HT1080 (cell line): Measurements from ENCODE around the gene MIPEP. TPM values are rescaled to one million over a fixed set of nuclear protein-coding genes. Genes with fewer than 3 reads are reported as not detected.
"Not testable (repeated sequence)": the region's sequence is repeated elsewhere in the genome, so short reads cannot be mapped to it uniquely, and the experiment has no call there.

ENCODE experiments used
- DNase-seq: peaks from one replicate; pipeline ENCODE4 v3.0.0-alpha.2; 2015; ENCODE audit warnings: low read depth
- total RNA-seq: library from RNA; depleted of rRNA; stranded (reverse); fragments of >200 nt; shearing (Covaris generic); gene quantifications from 2 replicates; pipeline ENCODE4 v1.2.3, GENCODE V29; 2014

The MIPEP gene
- total RNA-seq, 1 experiment from 2014 or later = 16.0 TPM

DNA sequence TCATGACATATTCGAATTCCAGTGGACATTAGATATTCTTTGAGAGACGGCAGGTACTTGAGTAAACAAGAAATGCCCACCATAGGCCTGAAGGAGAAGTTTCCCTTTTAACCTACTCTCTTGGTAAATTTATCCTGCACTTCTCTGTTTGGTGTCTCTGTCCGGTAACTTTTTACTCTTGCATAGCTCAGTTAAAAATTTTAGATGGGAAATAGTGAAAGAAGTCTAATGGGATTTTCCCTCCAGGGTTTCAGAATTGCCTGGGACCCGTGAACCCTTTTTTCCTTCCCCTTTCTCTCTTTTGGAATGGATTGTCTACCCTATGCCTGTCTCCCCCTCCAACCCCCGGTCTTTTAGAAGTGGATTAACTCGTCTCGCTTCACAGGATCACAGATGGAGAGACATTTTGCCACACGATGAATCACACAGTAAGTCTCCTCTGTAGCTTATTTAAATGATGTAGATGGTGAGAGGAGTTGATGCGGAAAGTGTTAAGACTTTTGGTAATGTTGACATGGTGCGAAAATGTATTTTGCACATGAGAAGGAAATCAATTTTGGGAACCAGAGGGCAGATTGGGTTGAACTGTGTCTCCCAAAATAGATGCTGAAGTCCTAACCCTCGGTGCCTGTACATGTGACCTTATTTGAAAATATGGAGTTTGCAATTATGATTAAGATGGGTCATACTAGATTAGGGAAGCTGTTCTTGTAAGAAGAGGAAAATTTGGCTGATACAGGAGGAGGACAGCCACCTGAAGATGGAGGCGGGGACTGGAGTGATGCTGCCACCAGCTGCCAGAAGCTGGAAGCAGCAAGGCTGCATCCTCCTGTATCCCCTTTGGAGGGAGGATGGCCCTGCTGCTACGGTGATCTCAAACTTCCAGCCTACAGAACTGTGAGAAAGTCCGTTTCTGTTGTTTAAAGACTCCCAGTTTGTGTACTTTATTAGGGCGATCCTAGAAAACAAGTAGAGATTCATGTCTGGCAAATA is 711 bp upstream of the MIPEP start:
- no peak for DNase-seq

DNA sequence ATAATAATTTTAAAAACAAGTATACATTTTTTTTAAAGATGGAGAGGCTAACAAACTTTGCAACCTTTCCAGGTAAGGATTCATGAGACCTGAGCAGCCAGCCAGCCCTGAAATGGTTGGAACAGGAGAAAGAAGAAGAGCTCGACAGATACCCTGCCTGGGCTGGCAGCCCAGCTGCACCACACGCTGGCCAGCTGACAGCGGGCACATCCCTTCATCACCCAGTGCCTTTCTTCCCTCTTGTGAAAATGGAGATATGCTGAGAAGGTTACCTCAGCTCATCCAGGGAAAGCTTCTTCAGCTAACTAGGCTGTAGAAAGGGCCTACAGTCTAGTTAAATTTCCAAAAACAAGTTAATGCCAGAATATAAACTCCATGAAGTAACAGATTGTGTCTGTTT is 4.8 kb downstream of the MIPEP start:
- DNase-seq = not testable (repeated sequence)

DNA sequence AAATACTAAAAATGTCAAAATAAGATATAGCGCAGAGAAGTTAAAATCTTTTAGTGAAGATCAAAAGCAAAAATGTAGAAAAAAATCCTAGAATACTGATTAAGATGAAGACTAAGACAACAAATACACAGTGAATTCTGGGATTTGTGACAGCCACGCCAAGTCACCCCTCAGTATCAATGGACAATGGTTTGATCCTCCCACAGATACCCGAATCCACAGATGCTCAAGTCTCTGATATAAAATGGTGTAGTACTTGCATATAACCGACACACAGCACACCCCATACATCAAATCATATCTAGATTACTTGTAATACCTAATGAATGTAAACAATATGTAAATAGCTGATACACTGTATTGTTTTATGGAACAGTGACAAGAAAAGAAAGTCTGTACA is 5.9 kb downstream of the MIPEP start:
- DNase-seq = no peak

DNA sequence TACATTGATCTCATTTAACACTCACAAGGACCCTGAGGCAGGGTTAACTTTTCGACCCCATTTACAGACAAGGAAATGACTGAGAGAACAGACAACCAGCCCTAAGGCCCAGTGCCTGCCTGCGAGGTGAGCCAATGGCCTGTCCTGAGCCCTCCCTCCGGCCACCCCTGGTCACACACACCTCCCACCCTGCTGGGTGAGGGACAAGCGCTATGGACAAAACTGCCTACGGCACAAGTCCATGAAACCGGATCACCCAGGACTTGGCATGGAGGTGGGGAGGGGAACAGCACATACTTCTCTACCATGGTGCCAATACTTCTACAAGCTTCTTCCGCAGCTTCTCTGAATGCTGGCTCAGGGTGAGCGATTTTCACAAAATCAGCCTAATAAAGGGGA is 7.8 kb downstream of the MIPEP start:
- not testable (repeated sequence) for DNase-seq

DNA sequence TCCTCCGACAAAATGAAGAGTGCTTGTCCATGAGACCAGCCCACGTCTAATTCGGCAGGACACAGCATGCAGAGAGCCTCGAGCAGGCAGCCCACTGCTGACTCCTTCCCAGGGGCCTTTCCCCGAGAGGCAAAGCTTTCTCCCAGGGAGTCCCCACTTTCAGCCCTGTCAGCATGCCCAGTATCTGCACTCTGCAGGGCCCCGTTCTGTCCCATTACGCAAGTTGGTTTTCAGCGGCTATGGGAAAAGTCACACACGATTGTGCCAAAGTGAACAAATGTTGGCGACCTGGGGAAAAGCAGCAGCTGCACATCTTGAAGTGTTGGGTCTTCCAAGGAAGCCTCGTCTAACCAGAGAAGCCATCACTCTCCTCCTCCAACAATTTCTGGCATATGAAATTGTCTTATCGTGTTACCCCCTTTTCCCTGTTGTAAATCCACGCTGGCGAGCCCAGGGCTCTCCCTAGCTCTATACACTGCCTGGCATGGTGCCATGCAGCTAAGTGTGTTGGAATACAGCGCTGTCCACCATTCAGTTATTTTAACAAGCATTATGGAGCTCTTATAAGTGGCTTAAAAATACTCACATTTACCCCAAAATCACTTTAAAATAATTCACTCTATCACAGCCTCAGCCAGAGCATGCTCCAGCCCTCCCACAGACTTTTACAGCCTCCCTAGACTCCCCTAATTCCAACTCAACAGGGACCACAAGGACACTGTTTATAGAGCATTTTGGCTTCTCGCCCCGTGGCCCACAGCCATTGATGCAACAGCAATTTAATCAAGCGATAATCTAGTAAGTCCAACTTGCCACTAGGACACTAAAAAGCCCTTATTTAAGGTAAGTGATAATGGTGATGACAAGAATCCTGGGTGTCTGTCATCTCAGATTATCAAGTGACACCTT is 8.5 kb downstream of the MIPEP start:
- DNase-seq = not testable (repeated sequence)

DNA sequence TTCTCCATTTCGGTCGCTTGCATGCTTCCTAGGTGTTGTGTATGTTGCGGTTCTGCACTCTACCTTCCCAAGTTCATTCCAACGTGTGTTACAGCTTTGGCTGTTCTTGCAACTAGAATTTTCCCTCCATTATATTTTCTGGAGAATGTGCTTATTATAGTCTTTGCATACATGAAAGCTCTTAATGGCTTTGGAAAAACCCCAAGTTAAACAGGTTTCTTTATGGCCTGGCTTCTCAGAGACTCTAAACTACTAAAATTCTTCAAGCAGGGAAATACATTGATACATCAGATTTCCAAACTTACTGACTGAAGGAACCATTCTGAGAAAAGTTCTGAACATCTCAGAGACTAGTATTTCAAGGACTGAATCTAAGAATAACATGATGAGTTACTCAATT is 11.9 kb downstream of the MIPEP start:
- no peak for DNase-seq

DNA sequence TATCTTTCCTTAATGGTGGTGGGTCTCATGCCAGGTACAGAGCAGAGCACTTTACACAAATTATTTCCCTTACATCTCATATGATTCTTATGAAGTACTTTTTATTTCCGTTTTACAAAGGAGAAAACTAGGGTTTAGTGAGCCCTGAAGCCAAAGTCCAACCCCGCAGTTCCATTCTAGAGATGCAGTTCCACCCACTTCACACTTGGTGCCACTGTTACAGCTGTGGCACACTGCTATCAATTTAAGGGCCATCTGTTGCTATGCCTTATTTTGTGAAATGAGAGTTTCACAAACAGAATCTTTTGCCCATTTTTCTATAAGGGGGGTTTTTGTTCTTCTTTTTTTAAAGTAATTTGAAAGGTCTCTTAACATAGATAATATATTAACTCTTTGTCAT is 12.9 kb downstream of the MIPEP start:
- DNase-seq = no peak

DNA sequence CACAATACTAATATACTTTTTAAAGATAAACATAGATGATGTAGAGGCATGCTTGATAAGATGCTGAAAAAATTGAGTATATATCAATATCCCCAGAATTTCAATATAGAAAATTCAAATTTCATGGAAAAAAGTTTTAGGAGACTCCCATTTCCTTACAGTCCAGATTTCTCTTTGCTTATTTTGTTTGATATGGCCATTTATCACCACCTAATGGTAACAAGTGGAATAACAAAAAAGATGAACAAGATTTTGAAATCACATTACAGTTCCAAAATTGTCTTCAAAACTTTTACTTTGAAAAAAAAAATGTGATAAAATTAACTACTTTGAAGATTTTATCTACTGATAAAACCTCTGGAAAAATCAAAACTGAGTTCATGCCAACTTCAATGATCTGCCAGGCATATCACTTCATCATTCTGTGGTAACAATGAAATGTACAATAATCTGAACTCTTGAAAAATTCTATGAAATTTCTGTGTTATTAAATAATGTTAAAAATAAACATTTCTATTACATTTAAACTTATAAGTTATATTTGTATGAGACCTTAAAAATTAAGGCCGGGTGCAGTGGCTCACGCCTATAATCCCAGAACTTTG is 17.5 kb downstream of the MIPEP start:
- DNase-seq = peak; percentile 25

DNA sequence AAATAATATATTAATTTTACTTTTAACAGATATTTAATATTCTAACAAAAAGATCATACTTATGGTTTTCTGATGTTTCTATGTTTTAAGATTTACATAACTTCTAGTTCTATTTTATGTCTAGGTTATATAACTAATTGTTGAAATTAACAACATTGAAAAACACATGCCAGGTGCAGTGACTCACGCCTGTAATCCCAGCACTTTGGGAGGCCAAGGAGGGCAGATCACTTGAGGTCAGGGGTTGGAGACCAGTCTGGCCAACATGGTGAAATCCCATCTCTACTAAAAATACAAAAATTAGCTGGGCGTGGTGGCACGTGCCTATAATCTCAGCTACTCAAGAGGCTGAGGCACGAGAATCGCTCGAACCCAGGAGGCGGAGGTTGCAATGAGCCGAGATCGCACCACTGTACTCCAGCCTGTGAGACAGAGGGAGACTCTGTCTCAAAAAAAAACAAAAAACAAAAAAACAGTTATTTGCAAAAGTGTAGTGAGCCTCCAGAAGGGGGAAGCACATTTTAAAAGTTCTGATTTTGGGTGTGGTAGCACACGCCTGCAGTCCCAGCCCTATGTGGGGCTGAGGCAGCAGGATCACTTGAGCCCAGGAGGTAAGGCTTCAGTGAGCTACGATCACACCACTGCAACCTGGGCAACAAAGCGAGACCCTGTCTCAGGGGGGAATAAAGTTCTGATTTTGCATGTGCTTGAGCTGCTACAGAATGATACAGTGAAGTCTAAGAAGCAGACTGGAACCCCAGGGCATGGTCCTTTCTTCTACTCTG is 18.7 kb downstream of the MIPEP start:
- DNase-seq = no peak

DNA sequence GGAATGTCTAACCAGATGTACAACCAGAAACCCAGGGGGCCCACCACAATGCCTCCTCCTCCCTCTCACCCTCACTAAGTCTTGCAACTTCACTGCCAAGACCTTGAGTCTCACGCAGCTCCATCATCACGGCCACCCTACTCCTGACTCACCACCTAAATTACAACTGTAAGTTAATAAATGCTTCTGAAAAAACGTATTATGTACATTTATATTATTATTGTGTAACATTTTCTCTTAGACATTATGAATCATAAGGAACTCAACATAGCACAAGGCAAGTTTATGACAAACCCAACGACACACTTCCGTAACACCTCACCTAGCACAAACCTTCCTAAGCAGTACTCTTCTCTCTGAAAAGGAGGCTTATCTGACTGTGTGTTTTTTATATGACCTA is 20.7 kb downstream of the MIPEP start:
- peak; percentile 27 for DNase-seq

DNA sequence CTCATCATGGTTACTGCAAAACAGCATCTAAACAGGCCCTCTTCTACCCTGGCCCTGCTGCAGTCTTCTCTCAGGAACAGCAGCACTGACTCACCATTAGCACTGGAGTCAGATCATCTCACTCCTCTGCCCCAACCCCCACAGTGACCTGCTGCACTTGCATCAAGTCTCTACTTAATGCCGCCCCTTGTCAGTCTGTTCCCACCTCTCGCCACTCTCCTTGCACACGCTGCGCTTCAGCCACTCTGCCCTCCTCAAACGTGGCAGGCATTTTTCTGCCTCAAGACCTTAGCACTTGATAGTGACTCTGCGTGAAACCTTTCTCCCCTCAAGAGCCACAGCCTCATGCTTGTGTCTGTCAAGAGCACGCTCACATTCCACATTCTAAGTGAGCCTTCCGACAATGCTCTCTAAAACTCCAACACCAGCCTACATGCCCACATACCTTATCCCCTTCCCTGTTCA is 22.1 kb downstream of the MIPEP start:
- DNase-seq = peak; percentile 56

DNA sequence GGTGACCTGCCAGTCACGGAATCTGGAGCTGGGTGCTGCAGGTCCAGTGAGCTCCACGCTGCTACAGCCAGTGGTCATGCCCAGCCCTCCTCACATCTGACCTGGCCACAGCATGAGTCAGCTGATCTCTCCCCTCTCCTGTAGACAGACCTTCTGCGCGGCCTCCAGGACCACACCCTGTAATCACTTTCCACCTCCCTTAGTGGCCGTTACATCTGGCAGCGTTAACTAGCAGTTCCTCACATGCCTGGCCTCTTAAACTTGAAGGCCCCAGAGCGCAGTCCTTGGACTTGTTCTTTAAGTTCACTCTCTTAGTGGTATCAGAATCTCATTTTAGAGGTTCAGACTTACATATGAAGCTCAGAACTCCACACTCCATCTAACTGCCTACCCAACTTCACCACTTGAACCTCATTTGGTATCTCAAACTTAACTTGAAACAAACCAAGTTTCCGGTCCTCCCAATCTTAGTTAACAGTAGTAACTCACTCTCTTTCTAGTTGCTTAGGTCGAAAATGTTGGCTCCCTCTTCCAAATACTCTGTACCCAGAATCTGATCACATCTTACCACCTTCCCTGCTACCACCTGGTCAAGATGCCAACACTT is 22.7 kb downstream of the MIPEP start:
- no peak for DNase-seq

DNA sequence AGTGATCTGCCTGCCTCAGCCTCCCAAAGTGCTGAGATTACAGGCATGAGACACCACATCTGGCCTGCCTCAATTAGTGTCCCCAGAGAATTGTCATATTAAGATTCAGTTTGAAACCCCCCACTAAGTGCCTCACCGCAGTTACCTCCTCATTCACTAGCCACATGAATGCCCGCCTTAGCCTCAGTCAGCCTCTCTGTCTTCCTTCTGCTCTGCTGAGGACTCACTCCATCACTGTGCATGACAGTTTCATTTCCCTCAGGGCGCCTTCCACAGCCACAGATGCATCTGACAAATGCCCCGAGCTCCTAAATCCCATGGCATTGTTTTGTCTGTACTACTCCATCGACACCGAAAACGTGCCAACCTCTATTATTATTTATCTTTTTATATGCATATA is 23.3 kb downstream of the MIPEP start:
- DNase-seq = no peak

DNA sequence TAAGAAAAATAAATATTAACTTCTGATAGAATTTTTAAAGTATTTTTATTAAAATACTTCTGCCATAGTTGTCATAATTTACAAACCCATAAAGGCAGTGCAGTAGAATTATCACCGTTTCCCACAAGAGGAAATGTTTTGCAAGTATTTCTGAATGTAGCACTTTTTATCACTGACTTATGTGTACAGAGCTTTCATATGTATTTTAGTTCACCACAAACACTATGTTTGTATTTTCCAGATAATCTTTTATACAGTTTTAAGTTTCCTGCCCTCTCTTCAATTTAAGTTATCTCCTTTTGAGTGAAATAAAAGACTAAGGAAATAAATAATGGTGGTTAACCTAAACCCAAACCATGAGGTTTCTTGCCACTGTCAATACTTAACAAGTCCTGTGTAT is 24.2 kb downstream of the MIPEP start:
- no peak for DNase-seq

DNA sequence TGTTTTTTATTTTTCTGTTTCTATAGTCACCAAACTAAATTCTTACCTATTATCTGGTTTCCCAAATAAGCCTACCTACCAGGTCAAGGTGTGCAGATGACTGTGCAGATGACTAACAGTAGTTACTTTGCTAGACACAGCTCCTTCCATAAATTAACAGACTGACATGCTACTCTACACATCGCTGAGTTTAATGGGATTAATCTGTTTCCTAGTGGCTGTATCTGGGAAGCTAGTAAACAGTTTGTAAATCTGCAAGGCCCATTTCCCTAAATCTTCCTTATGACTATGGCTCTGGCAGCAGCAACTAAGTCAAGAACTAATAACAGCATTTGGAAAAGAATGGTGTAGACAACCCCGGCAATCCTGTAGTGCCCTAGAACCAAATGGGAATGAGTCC is 27.9 kb downstream of the MIPEP start:
- DNase-seq = no peak

DNA sequence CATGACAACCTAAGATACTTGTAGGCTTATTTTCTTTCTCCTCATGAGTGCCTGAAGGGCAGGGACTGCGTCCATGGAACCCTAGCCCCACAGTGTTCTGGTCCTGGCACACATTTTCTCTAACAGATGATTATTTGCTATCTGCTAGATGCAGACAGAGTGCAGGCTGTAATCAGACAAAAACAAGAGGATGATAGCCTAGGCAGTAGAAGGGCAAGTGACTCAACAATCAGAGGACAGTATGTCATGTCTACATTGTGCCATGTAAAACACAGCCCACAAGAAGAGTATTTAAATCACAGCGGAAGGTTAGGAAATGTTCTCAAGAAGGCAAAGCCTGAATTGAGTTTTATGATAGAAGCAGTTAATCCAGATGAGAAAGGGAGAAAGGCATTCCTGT is 29.3 kb downstream of the MIPEP start:
- DNase-seq = no peak

DNA sequence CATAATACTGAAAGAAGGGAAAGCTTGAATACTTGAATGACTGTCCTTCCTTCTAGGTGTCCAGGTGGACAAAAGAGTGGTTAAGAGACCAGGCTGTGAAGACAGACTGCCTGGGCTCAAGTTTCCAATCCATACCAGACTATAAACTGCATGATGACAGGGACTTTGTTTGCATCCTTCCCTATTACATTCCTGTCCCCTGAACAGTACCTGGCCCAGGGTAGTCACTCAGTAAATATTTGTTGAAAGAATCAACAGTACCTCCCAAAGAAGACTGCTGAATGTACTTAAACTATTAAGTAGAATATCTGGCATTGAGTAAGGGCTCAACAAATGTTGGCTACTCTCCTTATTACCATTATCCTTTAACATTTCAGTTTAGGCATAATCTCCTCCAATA is 29.7 kb downstream of the MIPEP start:
- no peak for DNase-seq

DNA sequence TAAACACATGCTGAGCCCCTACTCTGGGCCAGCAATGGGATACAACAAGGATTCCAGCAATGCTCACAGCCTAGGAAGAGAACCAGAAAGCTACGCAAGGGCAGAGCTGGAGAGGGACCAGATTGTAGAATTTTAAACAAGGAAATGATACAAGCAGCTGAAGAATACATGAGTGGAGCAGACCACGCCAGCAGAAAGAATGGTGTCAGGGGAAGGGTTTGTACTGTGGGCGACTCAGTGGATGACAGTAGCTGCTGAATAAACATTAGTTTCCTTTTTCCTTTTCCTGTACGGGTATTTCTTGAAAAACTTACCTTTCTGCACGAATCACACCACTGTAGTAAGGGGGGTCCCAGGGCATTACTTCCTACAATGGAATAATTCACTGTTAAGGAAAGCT is 30.7 kb downstream of the MIPEP start:
- DNase-seq = peak; percentile 52

DNA sequence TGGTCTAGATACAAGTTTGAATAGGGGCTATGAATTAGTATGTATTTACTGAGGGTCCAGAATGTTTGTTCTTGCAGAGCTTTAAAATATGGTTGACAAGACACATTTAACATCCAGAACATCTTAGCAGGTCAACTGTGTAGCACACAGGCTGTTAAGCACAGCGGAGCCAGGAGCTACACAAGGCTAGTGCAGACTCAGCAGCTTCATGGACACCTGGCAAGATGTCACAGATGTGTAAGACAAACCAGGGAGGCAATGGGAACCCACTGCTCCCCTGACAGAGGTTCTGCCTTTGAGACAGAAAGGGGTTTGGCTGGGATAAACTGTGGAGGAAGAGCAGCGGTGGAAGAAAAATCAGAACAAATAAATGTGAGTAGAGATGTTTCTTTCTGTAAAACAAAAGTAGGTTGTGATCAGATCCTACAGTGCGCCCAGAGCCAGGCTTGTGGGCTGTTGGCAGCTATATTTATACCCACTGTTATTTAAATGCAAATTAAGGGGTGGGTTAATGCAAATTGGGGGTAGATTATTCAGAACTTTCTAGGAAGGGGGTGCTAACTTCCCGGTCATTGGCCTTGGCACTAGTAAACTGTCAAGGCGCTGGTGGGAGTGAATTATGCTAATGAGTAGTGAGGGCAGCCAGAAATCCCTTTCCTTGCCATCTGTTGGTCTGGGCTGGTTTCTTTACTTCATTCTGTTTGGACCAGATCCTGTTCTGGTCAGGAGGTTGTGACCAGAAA is 33.0 kb downstream of the MIPEP start:
- DNase-seq = no peak

DNA sequence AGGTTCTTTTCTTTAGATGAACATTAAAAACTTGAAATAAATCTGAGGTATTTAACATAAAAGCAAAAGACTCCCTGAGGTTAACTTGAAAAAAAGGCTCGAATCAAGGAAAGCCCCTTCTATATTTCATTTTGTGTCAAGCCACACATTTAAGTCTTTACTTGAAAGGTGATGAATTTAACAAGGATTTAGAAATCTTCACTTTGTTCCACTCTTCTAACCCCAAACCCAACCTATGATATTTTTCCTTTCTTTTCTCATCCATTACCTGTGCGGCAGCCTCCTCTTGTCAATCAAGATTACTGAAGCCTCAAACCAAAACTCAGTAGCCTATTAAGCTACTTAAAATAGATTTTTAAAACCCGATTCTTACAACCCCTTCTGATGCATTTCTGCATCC is 33.8 kb downstream of the MIPEP start:
- DNase-seq = no peak
